Fibroblast of lung (primary cell): ENCODE results near the gene S100A10.

Experiments
- CTCF ChIP-seq, 2 donors: IDR thresholded peaks in 1 of 2; conservative IDR thresholded peaks in 1 of 2; 1 replicate in 1 of 2; 2 replicates in 1 of 2; pipeline ENCODE4 v1.5.1; 2011 to 2012; ENCODE audit warnings: low read length in 2 of 2, control low read depth in 1 of 2, inconsistent platforms in 1 of 2, low read depth in 1 of 2, mild to moderate bottlenecking in 1 of 2
- EZH2 ChIP-seq: IDR thresholded peaks from 2 replicates; pipeline ENCODE4 v1.5.1; 2012; ENCODE audit warnings: low read length, control low read depth, mild to moderate bottlenecking; ENCODE audit errors: missing control alignments

DNA sequence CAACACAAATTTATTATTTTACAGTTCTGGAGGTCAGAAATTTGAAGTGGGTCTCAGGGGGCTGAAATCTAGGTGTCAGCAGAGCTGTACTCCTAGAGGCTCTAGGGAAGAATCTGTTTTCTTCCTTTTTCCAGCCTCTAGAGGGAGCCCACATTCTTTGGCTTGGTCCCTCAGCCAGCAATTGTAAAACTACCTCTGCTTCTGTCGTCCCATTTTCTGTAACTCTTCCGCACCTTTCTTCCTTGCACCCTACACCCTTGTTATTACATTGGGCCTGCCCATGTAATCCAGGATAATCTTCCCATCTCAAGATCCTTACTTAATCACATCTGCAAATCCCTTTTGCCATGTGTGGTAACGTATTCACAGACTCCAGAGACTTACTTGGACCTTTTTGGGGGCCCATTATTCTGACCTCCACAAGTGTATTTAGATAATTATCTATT is 59.6 kb downstream of the S100A10 start:
- peak; percentile 86 to 95 for TF ChIP-seq CTCF (conservative IDR thresholded peaks at IDR 0.05 in 1 of 2, IDR thresholded peaks at IDR 0.05 in 1 of 2; ENCODE audit: low read depth in 1 of 2, low read length in 2 of 2)
- no peak for TF ChIP-seq EZH2
